Loucy (cell line): ENCODE results near the gene HS3ST2.

ENCODE experiments used
- H2AFZ ChIP-seq: fragments of 200-600 bp; sonication (generic); 2 replicates; pipeline ENCODE4 v1.6.0; 2016; ENCODE audit warnings: antibody characterized with exemption, mild to moderate bottlenecking, low read length, moderate library complexity
- H3F3A ChIP-seq: fragments of 200-600 bp; 2 replicates; pipeline ENCODE4 v1.6.0; 2016; ENCODE audit warnings: antibody characterized with exemption, low read depth, mild to moderate bottlenecking
- H3K27me3 ChIP-seq: fragments of 200-600 bp; sonication (generic); 2 replicates; pipeline ENCODE4 v1.6.1; 2014; ENCODE audit warnings: low read length, mild to moderate bottlenecking; ENCODE audit not compliant: insufficient read depth, poor library complexity, severe bottlenecking
- H3K36me3 ChIP-seq: fragments of 200-600 bp; sonication (generic); 2 replicates; pipeline ENCODE4 v1.6.1; 2016; ENCODE audit warnings: low read length; ENCODE audit not compliant: insufficient read depth
- H3K4me1 ChIP-seq: fragments of 200-600 bp; sonication (generic); 2 replicates; pipeline ENCODE4 v1.5.1; 2014; ENCODE audit warnings: low read length, mild to moderate bottlenecking; ENCODE audit not compliant: insufficient read depth, poor library complexity, severe bottlenecking
- H3K4me2 ChIP-seq: fragments of 200-600 bp; sonication (generic); 2 replicates; pipeline ENCODE4 v1.6.0; 2014; ENCODE audit warnings: antibody characterized with exemption, low read length, low read depth, mild to moderate bottlenecking; ENCODE audit not compliant: poor library complexity, severe bottlenecking
- H3K4me3 ChIP-seq: fragments of 200-600 bp; sonication (generic); 2 replicates; pipeline ENCODE4 v1.5.1; 2014; ENCODE audit warnings: low read length, mild to moderate bottlenecking, mixed read lengths; ENCODE audit not compliant: poor library complexity, severe bottlenecking
- H3K79me2 ChIP-seq: fragments of 200-600 bp; sonication (generic); 2 replicates; pipeline ENCODE4 v1.6.1; 2014; ENCODE audit warnings: low read length; ENCODE audit not compliant: insufficient read depth
- H3K9ac ChIP-seq: fragments of 200-600 bp; sonication (generic); 2 replicates; pipeline ENCODE4 v1.6.0; 2014; ENCODE audit warnings: mild to moderate bottlenecking, low read depth, low read length, moderate library complexity; ENCODE audit not compliant: poor library complexity, severe bottlenecking
- H3K9me2 ChIP-seq: fragments of 200-600 bp; sonication (generic); replicated peaks from 2 replicates; pipeline ENCODE4 v1.6.1; 2016; ENCODE audit warnings: low read depth, low read length, mixed read lengths
- H3K9me3 ChIP-seq: fragments of 200-600 bp; sonication (generic); 2 replicates; pipeline ENCODE4 v1.6.1; 2014; ENCODE audit warnings: mild to moderate bottlenecking, antibody characterized with exemption, low read length, low read depth; ENCODE audit not compliant: insufficient read depth
- H4K20me1 ChIP-seq: fragments of 200-600 bp; sonication (generic); 2 replicates; pipeline ENCODE4 v1.6.0; 2014; ENCODE audit warnings: antibody characterized with exemption, low read length, mild to moderate bottlenecking; ENCODE audit not compliant: insufficient read depth, poor library complexity, severe bottlenecking
- EZH2phosphoT487 ChIP-seq: fragments of 200-600 bp; IDR thresholded peaks from 2 replicates; pipeline ENCODE4 v1.6.1; 2018; ENCODE audit warnings: antibody characterized with exemption, mild to moderate bottlenecking, moderate library complexity, borderline replicate concordance
- TF ChIP-seq, protein P1 (sequence below): fragments of 200-600 bp; sonication (generic); conservative IDR thresholded peaks from 2 replicates; pipeline ENCODE4 v1.5.1; 2014; ENCODE audit warnings: mild to moderate bottlenecking, antibody characterized with exemption, low read length

The HS3ST2 gene

DNA sequence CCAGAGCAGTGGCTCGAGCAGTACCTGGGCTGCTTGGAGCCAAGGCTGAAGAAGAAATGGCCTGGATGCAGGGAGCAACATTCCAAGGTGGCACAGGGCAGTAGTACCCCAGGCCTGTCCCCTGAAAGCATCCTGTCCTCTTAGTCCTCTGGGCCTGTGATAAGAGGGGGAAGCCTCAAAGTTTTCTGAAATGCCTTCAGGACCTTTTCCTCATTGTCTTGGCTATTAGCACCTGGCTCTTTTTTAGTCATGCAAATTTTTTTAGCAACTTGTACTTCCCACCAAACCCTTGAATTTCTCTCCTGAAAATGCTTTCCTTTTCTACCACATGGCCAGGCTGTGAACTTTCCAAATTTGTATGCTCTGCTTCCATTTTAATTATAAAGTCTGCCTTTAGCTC, 148.9 kb downstream of the HS3ST2 start:
- H3K4me3 ChIP-seq = no peak overlapping the region
- H3K9me3 ChIP-seq = no peaks in the 10 kb centered on the region
- H3K9me2 ChIP-seq = no peaks in the 10 kb centered on the region

More for the DNA sequence above, 148.9 kb downstream of the HS3ST2 start:
- no peaks in the 10 kb centered on the region for H3F3A ChIP-seq
- no peak overlapping the region for H2AFZ ChIP-seq
- no peaks in the 10 kb centered on the region for H3K36me3 ChIP-seq
- TF ChIP-seq EZH2phosphoT487 = no peak
- TF ChIP-seq, protein P1, sequence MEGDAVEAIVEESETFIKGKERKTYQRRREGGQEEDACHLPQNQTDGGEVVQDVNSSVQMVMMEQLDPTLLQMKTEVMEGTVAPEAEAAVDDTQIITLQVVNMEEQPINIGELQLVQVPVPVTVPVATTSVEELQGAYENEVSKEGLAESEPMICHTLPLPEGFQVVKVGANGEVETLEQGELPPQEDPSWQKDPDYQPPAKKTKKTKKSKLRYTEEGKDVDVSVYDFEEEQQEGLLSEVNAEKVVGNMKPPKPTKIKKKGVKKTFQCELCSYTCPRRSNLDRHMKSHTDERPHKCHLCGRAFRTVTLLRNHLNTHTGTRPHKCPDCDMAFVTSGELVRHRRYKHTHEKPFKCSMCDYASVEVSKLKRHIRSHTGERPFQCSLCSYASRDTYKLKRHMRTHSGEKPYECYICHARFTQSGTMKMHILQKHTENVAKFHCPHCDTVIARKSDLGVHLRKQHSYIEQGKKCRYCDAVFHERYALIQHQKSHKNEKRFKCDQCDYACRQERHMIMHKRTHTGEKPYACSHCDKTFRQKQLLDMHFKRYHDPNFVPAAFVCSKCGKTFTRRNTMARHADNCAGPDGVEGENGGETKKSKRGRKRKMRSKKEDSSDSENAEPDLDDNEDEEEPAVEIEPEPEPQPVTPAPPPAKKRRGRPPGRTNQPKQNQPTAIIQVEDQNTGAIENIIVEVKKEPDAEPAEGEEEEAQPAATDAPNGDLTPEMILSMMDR = no peak
- H3K9ac ChIP-seq = no peak overlapping the region
- no peak overlapping the region for H3K4me2 ChIP-seq
- H4K20me1 ChIP-seq = no peaks in the 10 kb centered on the region
- no peaks in the 10 kb centered on the region for H3K27me3 ChIP-seq
- H3K79me2 ChIP-seq = no peaks in the 10 kb centered on the region
- H3K4me1 ChIP-seq = no peaks in the 10 kb centered on the region
